ENCODE measurements around the gene ABCD1.

ABCD1 gene

DNA sequence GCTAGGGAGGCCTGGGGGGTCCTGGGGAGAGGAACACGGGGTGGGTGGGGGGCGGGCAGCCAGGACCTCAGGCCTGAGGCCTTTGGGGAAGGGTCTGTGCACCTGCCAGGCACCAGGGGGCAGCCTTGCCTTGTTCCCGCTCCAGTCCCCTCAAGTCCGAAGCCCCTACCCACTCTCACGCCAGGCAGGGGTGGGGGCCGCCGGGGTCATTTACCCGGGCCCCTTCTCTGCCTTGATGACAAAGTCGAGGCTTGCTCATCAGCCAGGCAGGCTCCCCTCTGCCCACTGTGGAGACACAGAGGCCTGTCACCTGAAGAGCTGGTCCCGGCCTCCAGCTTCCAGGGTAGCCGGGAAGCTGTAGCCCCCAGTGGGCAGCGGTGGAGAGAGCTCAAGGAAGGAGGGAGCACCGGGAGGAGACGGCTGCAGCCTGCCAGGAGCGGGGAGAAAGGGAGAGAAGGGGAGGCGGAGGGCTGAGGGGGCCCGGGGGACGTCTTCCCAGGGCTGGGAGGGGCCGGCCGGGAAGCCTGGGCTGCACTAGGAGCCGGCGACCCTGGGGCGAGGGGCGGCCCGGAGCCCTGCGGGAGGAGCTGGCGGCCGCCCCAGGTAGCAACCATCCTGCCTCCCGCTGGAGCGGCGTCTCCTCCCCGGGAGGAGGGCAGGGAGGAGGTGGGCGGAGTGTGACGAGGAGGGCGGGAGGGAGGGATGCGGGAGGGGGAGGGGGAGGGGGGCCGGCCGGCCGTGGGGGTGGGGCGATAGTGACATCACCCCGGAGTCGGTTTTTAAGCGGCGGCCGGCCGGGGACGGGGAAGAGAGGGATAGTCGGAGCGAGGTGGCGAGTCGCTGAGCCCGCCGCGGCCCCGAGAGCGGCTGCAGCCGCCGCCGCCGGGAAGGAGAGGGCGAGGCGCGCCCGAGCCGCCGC, 37.3 kb upstream of the ABCD1 start, which contains the start of gene SLC6A8:
SLC6A8 (plus strand) TSS at position 806 of the 919 bp plus-strand sequence. CDS start 649 bp downstream, outside the sequence.
- TF ChIP-seq, protein P1, sequence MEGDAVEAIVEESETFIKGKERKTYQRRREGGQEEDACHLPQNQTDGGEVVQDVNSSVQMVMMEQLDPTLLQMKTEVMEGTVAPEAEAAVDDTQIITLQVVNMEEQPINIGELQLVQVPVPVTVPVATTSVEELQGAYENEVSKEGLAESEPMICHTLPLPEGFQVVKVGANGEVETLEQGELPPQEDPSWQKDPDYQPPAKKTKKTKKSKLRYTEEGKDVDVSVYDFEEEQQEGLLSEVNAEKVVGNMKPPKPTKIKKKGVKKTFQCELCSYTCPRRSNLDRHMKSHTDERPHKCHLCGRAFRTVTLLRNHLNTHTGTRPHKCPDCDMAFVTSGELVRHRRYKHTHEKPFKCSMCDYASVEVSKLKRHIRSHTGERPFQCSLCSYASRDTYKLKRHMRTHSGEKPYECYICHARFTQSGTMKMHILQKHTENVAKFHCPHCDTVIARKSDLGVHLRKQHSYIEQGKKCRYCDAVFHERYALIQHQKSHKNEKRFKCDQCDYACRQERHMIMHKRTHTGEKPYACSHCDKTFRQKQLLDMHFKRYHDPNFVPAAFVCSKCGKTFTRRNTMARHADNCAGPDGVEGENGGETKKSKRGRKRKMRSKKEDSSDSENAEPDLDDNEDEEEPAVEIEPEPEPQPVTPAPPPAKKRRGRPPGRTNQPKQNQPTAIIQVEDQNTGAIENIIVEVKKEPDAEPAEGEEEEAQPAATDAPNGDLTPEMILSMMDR (IDR thresholded peaks at IDR 0.05), result no peak

DNA sequence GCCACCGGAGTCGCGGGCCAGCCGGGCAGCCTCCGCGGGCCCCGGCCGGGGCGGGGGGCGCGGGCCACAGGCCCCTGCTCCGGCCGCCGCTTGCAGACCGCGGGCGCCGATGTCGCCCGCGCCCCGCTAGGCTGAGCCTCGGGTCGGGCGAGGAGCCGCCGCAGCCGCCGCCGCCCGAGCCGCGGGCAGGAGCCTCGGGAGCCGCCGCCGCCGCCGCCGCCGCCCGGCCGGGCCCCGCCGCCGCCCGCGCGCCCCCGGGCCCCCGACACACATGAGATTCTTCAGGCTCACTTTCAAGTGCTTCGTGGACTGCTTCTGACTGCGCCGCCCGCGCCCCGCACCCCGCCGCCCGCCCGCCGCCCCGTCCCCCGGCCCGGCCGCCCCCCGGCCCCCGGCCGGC, 36.6 kb upstream of the ABCD1 start:
- TF ChIP-seq, protein P1 (IDR thresholded peaks at IDR 0.05), result no peak

DNA sequence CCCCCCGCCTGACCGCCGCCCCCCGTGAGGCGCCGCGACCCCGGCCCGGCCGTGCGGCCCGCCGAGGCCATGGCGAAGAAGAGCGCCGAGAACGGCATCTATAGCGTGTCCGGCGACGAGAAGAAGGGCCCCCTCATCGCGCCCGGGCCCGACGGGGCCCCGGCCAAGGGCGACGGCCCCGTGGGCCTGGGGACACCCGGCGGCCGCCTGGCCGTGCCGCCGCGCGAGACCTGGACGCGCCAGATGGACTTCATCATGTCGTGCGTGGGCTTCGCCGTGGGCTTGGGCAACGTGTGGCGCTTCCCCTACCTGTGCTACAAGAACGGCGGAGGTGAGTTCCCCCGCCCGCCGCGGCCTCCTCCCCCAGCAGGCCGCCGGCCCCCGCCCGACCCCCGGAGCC, 36.1 kb upstream of the ABCD1 start:
- TF ChIP-seq, protein P1 (IDR thresholded peaks at IDR 0.05), result no peak

DNA sequence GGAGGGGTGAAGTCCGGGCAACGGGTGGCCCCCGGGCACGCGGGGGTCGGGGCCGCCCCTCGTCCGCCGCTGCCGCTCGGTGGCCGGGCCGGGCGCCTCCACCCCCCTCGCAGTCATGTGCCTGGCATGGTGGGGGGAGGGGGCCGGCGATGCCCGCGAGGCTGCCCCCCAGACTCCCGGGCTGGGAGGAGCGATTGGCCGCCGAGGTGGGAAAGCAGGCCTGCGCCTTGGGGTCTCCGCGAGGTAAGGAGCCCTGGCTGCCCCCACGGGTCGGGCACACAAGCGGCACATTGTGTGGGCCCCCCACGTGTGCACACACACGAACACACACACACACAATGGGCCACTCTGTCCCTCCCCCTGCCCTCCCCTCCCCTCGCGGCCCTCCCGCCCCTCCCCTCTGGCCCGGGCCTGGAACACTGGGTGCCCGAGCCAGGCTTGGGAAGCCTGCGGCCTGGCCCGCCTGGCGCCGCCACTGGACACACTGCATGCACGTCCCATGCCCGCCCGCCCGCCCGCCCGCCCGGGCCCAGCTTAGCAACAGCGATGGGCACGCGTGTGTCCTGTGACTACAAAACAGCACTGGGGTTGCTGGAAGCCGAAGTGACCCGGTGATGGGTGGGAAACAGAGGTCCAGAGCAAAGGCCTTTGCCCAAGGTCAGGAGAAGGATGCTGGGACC, 35.6 kb upstream of the ABCD1 start:
- TF ChIP-seq, protein P1 (IDR thresholded peaks at IDR 0.05), result no peak

DNA sequence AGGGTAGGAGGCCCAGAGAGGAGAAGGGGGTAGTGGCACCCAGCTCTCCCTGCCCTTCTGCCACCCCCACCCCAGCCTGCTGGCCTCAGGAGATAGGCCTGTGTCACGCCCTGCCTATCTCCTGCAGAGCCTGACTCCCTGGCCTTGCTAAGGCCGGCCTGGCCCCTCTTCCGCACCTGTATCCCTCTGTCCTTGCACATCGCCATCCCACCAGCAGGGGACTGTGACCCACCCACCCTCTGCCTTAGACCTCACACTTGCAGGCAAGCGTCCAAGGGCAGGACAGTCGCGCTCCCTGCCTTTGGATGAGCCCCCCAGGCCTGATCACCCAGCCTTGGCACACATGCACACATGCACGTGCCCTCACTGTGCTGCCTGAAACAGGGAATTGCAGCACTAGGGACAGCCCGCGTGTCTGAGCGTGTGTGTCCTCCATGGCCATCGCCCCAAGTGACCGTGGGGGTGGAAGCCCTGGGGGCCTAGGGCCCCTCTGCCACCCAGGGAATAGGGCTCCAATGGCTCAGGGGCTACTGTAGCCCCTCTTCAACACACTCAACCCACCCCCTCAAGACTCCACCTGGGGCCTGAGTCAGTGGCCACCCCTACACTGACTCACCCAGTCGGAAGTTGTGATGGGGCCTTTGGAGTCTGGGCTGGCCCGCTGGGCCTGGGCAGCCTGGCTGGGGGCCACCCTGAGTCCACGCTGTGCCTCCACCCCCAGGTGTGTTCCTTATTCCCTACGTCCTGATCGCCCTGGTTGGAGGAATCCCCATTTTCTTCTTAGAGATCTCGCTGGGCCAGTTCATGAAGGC, 34.8 kb upstream of the ABCD1 start:
- TF ChIP-seq, protein P1 (IDR thresholded peaks at IDR 0.05), result no peak

DNA sequence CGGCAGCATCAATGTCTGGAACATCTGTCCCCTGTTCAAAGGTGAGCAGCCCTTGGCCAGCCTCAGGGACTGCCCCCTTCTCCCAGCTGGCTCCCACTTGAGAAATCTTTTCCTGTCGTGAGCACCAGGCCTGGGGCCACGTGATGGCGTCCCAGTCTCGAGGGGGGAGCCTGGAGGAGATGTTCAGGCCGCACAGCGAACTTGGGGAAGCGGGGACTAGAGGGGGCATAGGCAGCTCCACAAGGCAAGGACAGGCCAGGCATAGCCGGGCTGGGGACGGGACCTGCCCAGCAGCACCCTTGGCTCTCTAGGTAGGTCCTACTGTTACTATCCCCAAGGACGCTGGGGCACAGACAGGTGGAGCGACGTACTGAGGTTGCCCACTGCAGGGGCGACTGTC, 34.2 kb upstream of the ABCD1 start:
- TF ChIP-seq, protein P1 (IDR thresholded peaks at IDR 0.05), result no peak

DNA sequence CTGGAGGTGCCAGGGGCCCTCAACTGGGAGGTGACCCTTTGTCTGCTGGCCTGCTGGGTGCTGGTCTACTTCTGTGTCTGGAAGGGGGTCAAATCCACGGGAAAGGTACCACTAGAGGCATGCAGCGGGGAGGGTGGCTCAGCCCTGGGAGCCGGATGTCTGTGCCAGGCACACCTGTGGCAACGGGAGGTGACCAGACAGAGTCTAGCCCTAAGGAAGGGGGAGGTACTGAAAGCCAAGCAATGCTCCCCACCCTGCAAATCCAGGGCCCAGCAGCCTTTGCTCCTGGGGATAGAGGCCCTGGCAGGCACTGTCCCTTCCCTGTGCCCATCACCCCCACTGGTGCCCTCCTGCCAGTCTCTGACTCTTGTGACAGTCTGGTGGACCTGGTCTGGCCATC, 32.7 kb upstream of the ABCD1 start:
- TF ChIP-seq, protein P1 (IDR thresholded peaks at IDR 0.05), result no peak

All from LNCAP (cell line).